HepG2 (cell line): ENCODE measurements around the gene ATG2A. TPM values are rescaled to one million over a fixed set of nuclear protein-coding genes. Genes with fewer than 3 reads are reported as not detected.

ENCODE experiments used
- ATAC-seq: fragments of 200-7000 bp; cut with Tn5 transposase; 3 replicates; pipeline ENCODE4 v1.9.1; 2020; ENCODE audit warnings: mild to moderate bottlenecking, moderate library complexity
- BruUV-seq: library from RNA; stranded (reverse); fragments of 400-500 nt; replicated peaks from 2 replicates; lab custom pipeline; 2021; lab: Mats Ljungman, UMichigan
- CTCF ChIA-PET: fragments of 300-600 bp; formaldehyde crosslinking; extraction: SDS; loops from one replicate; lab custom pipeline; 2021; ENCODE audit warnings: low total read pairs, inconsistent platforms, low intra/inter-chr PET ratio; lab: Yijun Ruan, JAX
- POLR2A ChIA-PET: fragments of 350-600 bp; sonication (Branson Sonifier 250); formaldehyde crosslinking; loops from one replicate; lab custom pipeline; 2020; ENCODE audit warnings: antibody characterized with exemption, inconsistent platforms; lab: Yijun Ruan, JAX
- DNase-seq: peaks from one replicate; pipeline ENCODE4 v3.0.0-alpha.2; 2015; ENCODE audit warnings: low spot score
- FAIRE-seq: peaks from 3 replicates; lab custom pipeline; 2011; peaks lifted over from hg19 to GRCh38; lab: Jason Lieb, UNC
- H2AFZ ChIP-seq: one replicate; pipeline ENCODE4 v1.6.1; 2011; ENCODE audit warnings: low read length, inconsistent platforms
- H3K27ac ChIP-seq: fragments of 300-600 bp; 3 replicates; pipeline ENCODE4 v1.8.0; 2011; ENCODE audit warnings: mixed run types, mild to moderate bottlenecking, mixed read lengths, low read length, inconsistent platforms; ENCODE audit not compliant: insufficient read depth; ENCODE audit errors: extremely low read length
- H3K27me3 ChIP-seq, 2 experiments: fragments of 200-600 bp in 1 of 2; 2 replicates in 1 of 2; 3 replicates in 1 of 2; pipeline versions ENCODE4 v1.6.0 to v1.8.0; 2011; ENCODE audit warnings: low read length in 2 of 2, mild to moderate bottlenecking in 2 of 2, moderate library complexity in 2 of 2, inconsistent platforms in 1 of 2; ENCODE audit not compliant: insufficient read depth in 2 of 2, control insufficient read depth in 1 of 2
- H3K36me3 ChIP-seq, 2 experiments: fragments of 200-600 bp in 1 of 2; replicated peaks in 1 of 2; 2 replicates in 1 of 2; 3 replicates in 1 of 2; pipeline versions ENCODE4 v1.5.1 to v1.8.0; 2011; ENCODE audit warnings: low read length in 2 of 2, inconsistent platforms in 1 of 2; ENCODE audit not compliant: insufficient read depth in 2 of 2, control insufficient read depth in 1 of 2
- H3K4me1 ChIP-seq: 2 replicates; pipeline ENCODE4 v1.5.1; 2012; ENCODE audit warnings: low read length, inconsistent platforms; ENCODE audit not compliant: insufficient read depth
- H3K4me2 ChIP-seq: 2 replicates; pipeline ENCODE4 v1.6.0; 2011; ENCODE audit warnings: low read depth, low read length, inconsistent platforms
- H3K4me3 ChIP-seq, 3 experiments: fragments of 200-600 bp in 1 of 3; sonication (generic), shearing (Covaris generic) in 1 of 3; replicated peaks in 1 of 3; 2 replicates each; pipeline ENCODE4 v1.5.1; 2011 to 2016; ENCODE audit warnings: low read length in 3 of 3, inconsistent platforms in 2 of 3, low read depth in 2 of 3, mild to moderate bottlenecking in 2 of 3, control low read depth in 1 of 3, mixed read lengths in 1 of 3; ENCODE audit not compliant: insufficient read depth in 1 of 3
- H3K79me2 ChIP-seq: one replicate; pipeline ENCODE4 v1.6.1; 2011; ENCODE audit warnings: low read length, inconsistent platforms; ENCODE audit not compliant: insufficient read depth
- H3K9ac ChIP-seq: 2 replicates; pipeline ENCODE4 v1.6.0; 2011; ENCODE audit warnings: mild to moderate bottlenecking, low read depth, low read length, inconsistent platforms; ENCODE audit not compliant: insufficient read depth
- H3K9me3 ChIP-seq: 2 replicates; pipeline ENCODE4 v1.5.1; 2012; ENCODE audit warnings: mild to moderate bottlenecking, low read length
- H4K20me1 ChIP-seq: 2 replicates; pipeline ENCODE4 v1.6.0; 2011; ENCODE audit warnings: inconsistent platforms, mild to moderate bottlenecking, low read length, moderate library complexity; ENCODE audit not compliant: insufficient read depth
- ARNTL ChIP-seq: sonication (generic); formaldehyde crosslinking; IDR thresholded peaks from 2 replicates; pipeline ENCODE4 v1.4.0; 2020; ENCODE audit warnings: mild to moderate bottlenecking, missing genetic modification reagents
- DZIP1 ChIP-seq: sonication (generic); formaldehyde crosslinking; IDR thresholded peaks from 2 replicates; pipeline ENCODE4 v1.5.0; 2020; ENCODE audit warnings: mild to moderate bottlenecking, missing genetic modification reagents
- KAT7 ChIP-seq: IDR thresholded peaks from 2 replicates; pipeline ENCODE4 v1.6.1; 2018; ENCODE audit warnings: borderline replicate concordance, missing compliant biosample characterization
- NFATC3 ChIP-seq: sonication (generic); formaldehyde crosslinking; IDR thresholded peaks from 2 replicates; pipeline ENCODE4 v1.5.1; 2020; ENCODE audit warnings: mild to moderate bottlenecking, missing genetic modification reagents
- NR3C1 ChIP-seq: sonication (generic); formaldehyde crosslinking; IDR thresholded peaks from 2 replicates; pipeline ENCODE4 v1.4.0; 2020; ENCODE audit warnings: missing genetic modification reagents
- RBFOX2 ChIP-seq: fragments of 200-400 bp; formaldehyde crosslinking; IDR thresholded peaks from 2 replicates; pipeline ENCODE4 v1.6.1; 2017; ENCODE audit warnings: low read depth, mild to moderate bottlenecking, low read length
- RFX1 ChIP-seq: fragments of 450-650 bp; IDR thresholded peaks from 2 replicates; pipeline ENCODE4 v1.6.1; 2017
- SSRP1 ChIP-seq: IDR thresholded peaks from 2 replicates; pipeline ENCODE4 v1.6.1; 2016; ENCODE audit warnings: control low read depth
- ZFP36 ChIP-seq: fragments of 150-350 bp; IDR thresholded peaks from 2 replicates; pipeline ENCODE4 v1.6.1; 2018; ENCODE audit warnings: borderline replicate concordance, low read length, low read depth; ENCODE audit not compliant: partially characterized antibody
- WGBS: methylation state at CpG from one replicate; pipeline ENCODE4 v1.1.6; 2017; ENCODE audit warnings: low lambda C conversion rate; 5-methylcytosine and 5-hydroxymethylcytosine counted together
- in situ Hi-C: cut with HindIII; loops from 2 replicates; pipeline ENCODE4 v1.10.0; 2017; ENCODE audit warnings: low pct_unique_long_range_greater_than_20kb; ENCODE audit not compliant: extremely low pct_ligation_motif_present
- intact Hi-C: fragments of 100-400 bp; cut with micrococcal nuclease; formaldehyde crosslinking; loops from one replicate; pipeline ENCODE4 v1.10.0; 2022; ENCODE audit not compliant: unreplicated experiment
- polyA plus RNA-seq, 8 experiments: library from polyadenylated mRNA; depleted of rRNA in 3 of 8; stranded (reverse) in 7 of 8; unstranded in 1 of 8; fragments of >200 nt; fragmentation: Illumina TruSeq in 4 of 8; extraction: Trizol in 4 of 8; gene quantifications; 2 replicates each; pipeline versions ENCODE4 v1.2.1 to v1.2.3, GENCODE V29; 2011 to 2016; ENCODE audit warnings: low read depth in 4 of 8, missing spikeins in 1 of 8, mixed read lengths in 1 of 8; ENCODE audit not compliant: insufficient read depth in 1 of 8
- total RNA-seq, 5 experiments: library from RNA; depleted of rRNA; stranded (reverse); fragments of >200 nt; fragmentation: Illumina TruSeq; extraction: Trizol; gene quantifications; 2 replicates each; pipeline ENCODE4 v1.2.3, GENCODE V29; 2016; ENCODE audit warnings: low read depth in 1 of 5
- TF ChIP-seq, protein P1 (sequence below): sonication (generic); formaldehyde crosslinking; IDR thresholded peaks from 2 replicates; pipeline ENCODE4 v1.8.0; 2022; ENCODE audit warnings: missing genetic modification reagents, mild to moderate bottlenecking, inconsistent platforms, borderline replicate concordance

The ATG2A gene
- total and polyA plus RNA-seq, 2 of the 13 experiments (the other 11 are each of a cell fraction or from before 2014, with no cell fraction given), result 6.7 to 8.0 TPM

DNA sequence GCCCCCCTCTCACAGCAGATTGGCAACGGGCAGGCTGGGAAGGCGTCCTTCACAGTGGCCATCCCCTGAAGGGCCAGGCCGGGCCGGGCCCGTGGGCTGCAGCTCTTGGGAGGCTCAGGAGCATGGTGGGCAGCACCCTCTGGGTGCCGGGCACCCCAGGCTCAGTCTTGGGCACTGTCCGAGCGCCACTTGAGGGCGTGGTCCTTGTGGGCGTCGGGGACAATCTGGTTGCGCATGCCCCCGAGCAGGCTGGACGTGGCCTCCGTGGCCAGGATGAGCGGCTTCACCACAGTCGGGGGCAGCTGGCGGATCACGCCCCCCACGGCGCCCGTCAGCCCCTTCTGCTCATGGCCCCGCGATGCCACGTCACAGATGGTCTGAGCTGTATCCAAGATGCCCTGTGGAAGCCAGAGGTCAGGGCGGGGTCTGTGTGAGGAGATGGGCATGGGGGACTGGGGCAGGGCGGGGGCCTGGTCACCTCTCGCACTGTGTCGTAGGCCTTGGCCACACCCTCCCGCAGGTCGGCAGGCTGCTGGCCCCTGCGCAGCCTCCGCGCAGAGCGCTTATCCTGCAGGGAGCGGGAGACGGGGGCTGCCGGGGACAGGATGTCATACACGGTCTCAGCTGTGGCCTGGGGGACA, 22.1 kb downstream of the ATG2A start:
- no peak for TF ChIP-seq NFATC3 (CRISPR knock-in tag)
- no peak for TF ChIP-seq NR3C1 (CRISPR knock-in tag)
- no peak for TF ChIP-seq ARNTL (CRISPR knock-in tag)
- TF ChIP-seq, protein P1, sequence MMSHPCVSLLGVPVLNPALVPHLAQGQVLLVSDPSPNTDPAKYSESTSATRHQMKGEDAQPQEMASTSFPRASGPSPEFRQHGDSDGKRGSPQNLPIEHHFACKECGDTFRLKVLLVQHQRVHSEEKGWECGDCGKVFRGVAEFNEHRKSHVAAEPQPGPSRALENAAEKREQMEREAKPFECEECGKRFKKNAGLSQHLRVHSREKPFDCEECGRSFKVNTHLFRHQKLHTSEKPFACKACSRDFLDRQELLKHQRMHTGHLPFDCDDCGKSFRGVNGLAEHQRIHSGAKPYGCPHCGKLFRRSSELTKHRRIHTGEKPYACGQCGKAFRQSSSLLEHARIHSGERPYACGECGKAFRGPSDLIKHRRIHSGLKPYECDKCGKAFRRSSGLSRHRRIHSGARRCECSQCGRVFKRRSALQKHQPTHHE (CRISPR knock-in tag), result no peak
- no peak for TF ChIP-seq SSRP1 (CRISPR knock-in tag)
- TF ChIP-seq RBFOX2, result peak; percentile 14; the same call in 1 of the 2 replicates
- TF ChIP-seq DZIP1 (CRISPR knock-in tag), result 0 out of 2 replicates have a peak, but pooled peaks have one; percentile 69
- no peak for TF ChIP-seq RFX1
- TF ChIP-seq ZFP36, result no peak
- no peak for TF ChIP-seq KAT7 (CRISPR knock-in tag)
- TF ChIP-seq, all 625 proteins: peak for 2
- no TSS peak for BruUV-seq
- Histone ChIP-seq H3K79me2 (peaks cover 27% of the 10 kb centered on the region), H3K9me3 (no peaks in the 10 kb centered on the region), H3K4me2 (peak overlapping the region; percentile 94; the same call in 1 of the 2 replicates), H3K36me3 (peaks cover 7 to 17% of the 10 kb centered on the region in 2 experiments; a peak in 4 of 5 replicates), H3K4me3 (no peak overlapping the region; a peak in 1 of 6 replicates), H4K20me1 (peaks cover 6% of the 10 kb centered on the region; the same call in 1 of the 2 replicates), H3K9ac (no peak overlapping the region), H2AFZ (no peak overlapping the region), H3K27ac (no peak overlapping the region), H3K27me3 (no peaks in the 10 kb centered on the region; a peak in 1 of 5 replicates), H3K4me1 (peaks cover 40% of the 10 kb centered on the region)
- DNase-seq (no peak), FAIRE-seq (no peak), ATAC-seq (no peak)
- POLR2A ChIA-PET, result interaction anchor here (3.5 to 3.9 kb wide), 3 partner anchors 25 to 50 kb away, joined by 20 to 26 read pairs (median 20); partner anchors contain the start of gene CDC42BPG
- WGBS, result 82% methylated on average over 6 of the region's 39 CpGs
- in situ Hi-C loops, result loop anchor here (5.0 kb wide), 2 partner anchors 48 to 108 kb away; no protein-coding TSS in a partner anchor
- intact Hi-C loops, result loop anchor here (1.0 kb wide), 2 partner anchors 25 to 48 kb away; no protein-coding TSS in a partner anchor
- CTCF ChIA-PET, result interaction anchor here (1.0 to 3.9 kb wide), 4 partner anchors 16 to 52 kb away, joined by 3 to 72 read pairs (median 6); no protein-coding TSS in a partner anchor
